Left lung (tissue), 10 donors: ENCODE results near the gene RPL31. TPM values are rescaled to one million over a fixed set of nuclear protein-coding genes. Genes with fewer than 3 reads are reported as not detected.

ENCODE experiments used
- ATAC-seq: fragments of 200-7000 bp; cut with Tn5 transposase; one replicate; pipeline ENCODE4 v1.9.1; 2020; ENCODE audit warnings: moderate library complexity
- DNase-seq, 4 donors: peaks; one replicate each; pipeline ENCODE4 v3.0.0-alpha.2; 2013 to 2020
- H3K27ac ChIP-seq, 2 donors: fragments of 200-600 bp; sonication (generic) in 1 of 2; one replicate each; pipeline versions ENCODE4 v1.5.0 to v1.8.0; 2020 to 2021
- H3K27me3 ChIP-seq, 2 donors: fragments of 200-600 bp; sonication (generic) in 1 of 2; one replicate each; pipeline versions ENCODE4 v1.5.0 to v1.8.0; 2020 to 2021
- H3K36me3 ChIP-seq, 2 donors: fragments of 200-600 bp; sonication (generic) in 1 of 2; one replicate each; pipeline versions ENCODE4 v1.5.0 to v1.8.0; 2020 to 2021
- H3K4me1 ChIP-seq, 2 donors: fragments of 200-600 bp; one replicate each; pipeline ENCODE4 v1.8.0; 2021
- H3K4me3 ChIP-seq, 2 donors: fragments of 200-600 bp; sonication (generic) in 1 of 2; one replicate each; pipeline versions ENCODE4 v1.5.0 to v1.8.0; 2020 to 2021; ENCODE audit warnings: mild to moderate bottlenecking in 1 of 2
- H3K9me3 ChIP-seq, 2 donors: fragments of 200-600 bp; sonication (generic) in 1 of 2; one replicate each; pipeline versions ENCODE4 v1.5.0 to v1.8.0; 2020 to 2021
- CTCF ChIP-seq, 2 donors: fragments of 200-600 bp; sonication (generic) in 1 of 2; IDR thresholded peaks; one replicate each; pipeline versions ENCODE4 v1.5.0 to v1.8.0; 2021; ENCODE audit warnings: antibody characterized with exemption in 2 of 2
- intact Hi-C, 2 donors: fragments of 100-400 bp; cut with DNase I; formaldehyde crosslinking; loops; one replicate each; pipeline versions ENCODE4 v1.11.2 to v1.14.2; 2022
- polyA plus RNA-seq, 6 donors: library from polyadenylated mRNA; unstranded; fragments of 120-200 nt; gene quantifications; one replicate each; pipeline ENCODE4 v1.2.1, GENCODE V29; 2013; ENCODE audit not compliant: insufficient read length in 6 of 6
- total RNA-seq, 2 donors: library from RNA; stranded (reverse); fragmentation: NEBNext Ultra II Directional; extraction: Animal tissue kit (Norgen Biotek cat#: 25700); gene quantifications; one replicate each; pipeline ENCODE4 v1.2.1, GENCODE V29; 2021
- donor health status: DM: no; HTN: yes; CAD: no.
- donor health status: DM: no; HTN: no; CAD: no.

RPL31 gene
- total and polyA plus RNA-seq, 8 donors = 865 to 3,696 (median 3,172) TPM

- H3K4me1 ChIP-seq = peaks cover 0 to 9% of the 10 kb centered on the region in 2 donors
- no peak for TF ChIP-seq CTCF (IDR thresholded peaks at IDR 0.05)
- no peaks in the 10 kb centered on the region for H3K36me3 ChIP-seq
- ATAC-seq = no peak
- DNase-seq = no peak
- intact Hi-C loops = no loop called here
- H3K27ac ChIP-seq = no peak overlapping the region
- H3K27me3 ChIP-seq = no peaks in the 10 kb centered on the region
- no peaks in the 10 kb centered on the region for H3K9me3 ChIP-seq
- no peak overlapping the region for H3K4me3 ChIP-seq
Observed at GRCh38 chr2:100959225-100959880, 42.7 kb upstream of the RPL31 start.

- peaks cover 0 to 9% of the 10 kb centered on the region in 2 donors for H3K4me1 ChIP-seq
- no peak overlapping the region for H3K4me3 ChIP-seq
- no peaks in the 10 kb centered on the region for H3K9me3 ChIP-seq
- ATAC-seq (no peak), DNase-seq (no peak)
- no peak for TF ChIP-seq CTCF (IDR thresholded peaks at IDR 0.05)
- no peaks in the 10 kb centered on the region for H3K27me3 ChIP-seq
- intact Hi-C loops = no loop called here
- no peaks in the 10 kb centered on the region for H3K36me3 ChIP-seq
- no peak overlapping the region for H3K27ac ChIP-seq
Observed at GRCh38 chr2:100960688-100961087, 41.4 kb upstream of the RPL31 start.

GRCh38 chr2:100962366-100963025 lies 39.6 kb upstream of the RPL31 start:
- Histone ChIP-seq H3K27ac (no peak overlapping the region), H3K9me3 (no peaks in the 10 kb centered on the region), H3K4me3 (no peak overlapping the region), H3K36me3 (no peaks in the 10 kb centered on the region), H3K27me3 (no peaks in the 10 kb centered on the region), H3K4me1 (peaks cover 0 to 9% of the 10 kb centered on the region in 2 donors)
- no peak for ATAC-seq
- no peak for TF ChIP-seq CTCF (IDR thresholded peaks at IDR 0.05)
- no peak for DNase-seq
- intact Hi-C loops = no loop called here

- ATAC-seq (no peak), DNase-seq (no peak)
- no peak overlapping the region for H3K4me3 ChIP-seq
- peaks cover 0 to 9% of the 10 kb centered on the region in 2 donors for H3K4me1 ChIP-seq
- H3K9me3 ChIP-seq = no peaks in the 10 kb centered on the region
- no peaks in the 10 kb centered on the region for H3K36me3 ChIP-seq
- no peak for TF ChIP-seq CTCF (IDR thresholded peaks at IDR 0.05)
- no peaks in the 10 kb centered on the region for H3K27me3 ChIP-seq
- no peak overlapping the region for H3K27ac ChIP-seq
- intact Hi-C loops = no loop called here
Observed at GRCh38 chr2:100963026-100963375, 39.1 kb upstream of the RPL31 start.

- intact Hi-C loops = no loop called here
- Histone ChIP-seq H3K27me3 (no peaks in the 10 kb centered on the region), H3K36me3 (no peaks in the 10 kb centered on the region), H3K27ac (no peak overlapping the region), H3K9me3 (no peaks in the 10 kb centered on the region), H3K4me1 (peaks cover 0 to 6% of the 10 kb centered on the region in 2 donors), H3K4me3 (no peak overlapping the region)
- TF ChIP-seq CTCF (IDR thresholded peaks at IDR 0.05) = no peak
- DNase-seq (no peak), ATAC-seq (no peak)
Observed at GRCh38 chr2:100964222-100964621, 37.9 kb upstream of the RPL31 start.
